GM19239 (cell line): ENCODE measurements around the gene BICD1.

Source experiments
- DNase-seq: peaks from one replicate; pipeline ENCODE4 v3.0.0; 2011; ENCODE audit warnings: low spot score; ENCODE audit not compliant: insufficient read length
- FAIRE-seq: peaks from 2 replicates; lab custom pipeline; 2011; peaks lifted over from hg19 to GRCh38; lab: Jason Lieb, UNC

Gene BICD1

GRCh38 chr12:32303174-32303549 lies 196.5 kb downstream of the BICD1 start:
- FAIRE-seq (no peak), DNase-seq (no peak)

- DNase-seq (no peak), FAIRE-seq (no peak)
These were observed 198.5 kb downstream of the BICD1 start for GRCh38 chr12:32305163-32305562.

GRCh38 chr12:32307326-32307725 lies 200.7 kb downstream of the BICD1 start:
- FAIRE-seq (no peak), DNase-seq (no peak)

- no peak for FAIRE-seq
These were observed 203.4 kb downstream of the BICD1 start for GRCh38 chr12:32309811-32310736.

GRCh38 chr12:32312049-32312670 lies 205.5 kb downstream of the BICD1 start:
- FAIRE-seq (peak; percentile 73), DNase-seq (peak; percentile 9)

More at GRCh38 chr12:32309811-32310736, 203.4 kb downstream of the BICD1 start:
- DNase-seq: no peak

GRCh38 chr12:32322354-32322753 lies 215.7 kb downstream of the BICD1 start:
- no peak for FAIRE-seq
- no peak for DNase-seq

- DNase-seq: no peak
- no peak for FAIRE-seq
These were observed 224.5 kb downstream of the BICD1 start for GRCh38 chr12:32331133-32331532.

- no peak for FAIRE-seq
- no peak for DNase-seq
These were observed 225.8 kb downstream of the BICD1 start for GRCh38 chr12:32332446-32332845.

- peak; percentile 76 for FAIRE-seq
- DNase-seq: peak; percentile 2
These were observed 227.7 kb downstream of the BICD1 start for GRCh38 chr12:32334371-32334777.

- DNase-seq (no peak), FAIRE-seq (no peak)
These were observed 229.6 kb downstream of the BICD1 start for GRCh38 chr12:32336261-32336660.

- DNase-seq (no peak), FAIRE-seq (no peak)
These were observed 236.8 kb downstream of the BICD1 start for GRCh38 chr12:32343496-32343895.

GRCh38 chr12:32344047-32344446 lies 237.4 kb downstream of the BICD1 start:
- FAIRE-seq: no peak

GRCh38 chr12:32353540-32353939 lies 246.9 kb downstream of the BICD1 start:
- DNase-seq (no peak), FAIRE-seq (no peak)

More at GRCh38 chr12:32344047-32344446, 237.4 kb downstream of the BICD1 start:
- DNase-seq: no peak

GRCh38 chr12:32357601-32358249 lies 251.1 kb downstream of the BICD1 start:
- FAIRE-seq (no peak), DNase-seq (no peak)

GRCh38 chr12:32360956-32361355 lies 254.3 kb downstream of the BICD1 start:
- FAIRE-seq (no peak), DNase-seq (no peak)

- DNase-seq (no peak), FAIRE-seq (no peak)
These were observed 256.2 kb downstream of the BICD1 start for GRCh38 chr12:32362892-32363291.

GRCh38 chr12:32365473-32366064 lies 258.9 kb downstream of the BICD1 start:
- peak; percentile 19 for DNase-seq
- FAIRE-seq: peak; percentile 77

GRCh38 chr12:32366714-32367113 lies 260.1 kb downstream of the BICD1 start:
- FAIRE-seq: no peak
- no peak for DNase-seq

- FAIRE-seq: no peak
These were observed 260.7 kb downstream of the BICD1 start for GRCh38 chr12:32367381-32367780.

GRCh38 chr12:32369202-32369601 lies 262.6 kb downstream of the BICD1 start:
- FAIRE-seq (no peak), DNase-seq (no peak)

More at GRCh38 chr12:32367381-32367780, 260.7 kb downstream of the BICD1 start:
- no peak for DNase-seq
